K562 (cell line): ENCODE data around the gene EML6. TPM values are rescaled to one million over a fixed set of nuclear protein-coding genes. Genes with fewer than 3 reads are reported as not detected.

Source experiments
- ATAC-seq: fragments of 200-7000 bp; cut with Tn5 transposase; 3 replicates; pipeline ENCODE4 v1.9.1; 2020; ENCODE audit warnings: moderate library complexity
- BruUV-seq: library from RNA; stranded (reverse); fragments of 400-500 nt; replicated peaks from 2 replicates; lab custom pipeline; 2021; lab: Mats Ljungman, UMichigan
- CTCF ChIA-PET: fragments of 300-600 bp; formaldehyde crosslinking; extraction: SDS; loops from one replicate; lab custom pipeline; 2021; ENCODE audit warnings: low intra/inter-chr PET ratio; lab: Yijun Ruan, JAX
- POLR2A ChIA-PET: fragments of 300-600, 350-650 bp; sonication (Branson Sonifier 250); formaldehyde crosslinking; extraction: SDS; loops from one replicate; lab custom pipeline; 2021; ENCODE audit warnings: antibody characterized with exemption, inconsistent platforms; lab: Yijun Ruan, JAX
- DNase-seq, 4 experiments: peaks; one replicate each; pipeline versions ENCODE4 v3.0.0 to v3.0.0-alpha.2; 2011 to 2018; ENCODE audit warnings: low spot score in 3 of 4, mixed read lengths in 3 of 4; ENCODE audit errors: extremely low read depth in 1 of 4
- FAIRE-seq: peaks from 2 replicates; lab custom pipeline; 2011; peaks lifted over from hg19 to GRCh38; lab: Jason Lieb, UNC
- H2AFZ ChIP-seq: 2 replicates; pipeline ENCODE4 v1.6.0; 2011; ENCODE audit warnings: low read depth, low read length, control low read depth, inconsistent platforms
- H3K27ac ChIP-seq: fragments of 200-600 bp; 3 replicates; pipeline ENCODE4 v1.8.0; 2011; ENCODE audit warnings: low read depth, mild to moderate bottlenecking, control low read depth, inconsistent platforms, low read length, moderate library complexity, mixed read lengths; ENCODE audit errors: extremely low read depth
- H3K27me3 ChIP-seq, 2 experiments: fragments of 300-600 bp in 1 of 2; 2 replicates in 1 of 2; 3 replicates in 1 of 2; pipeline versions ENCODE4 v1.6.0 to v1.8.0; 2011; ENCODE audit warnings: inconsistent platforms in 2 of 2, low read length in 2 of 2, mild to moderate bottlenecking in 1 of 2, mixed read lengths in 1 of 2, moderate library complexity in 1 of 2; ENCODE audit not compliant: control insufficient read depth in 2 of 2, insufficient read depth in 2 of 2
- H3K36me3 ChIP-seq: fragments of 300-600 bp; 3 replicates; pipeline ENCODE4 v1.8.0; 2011; ENCODE audit warnings: mild to moderate bottlenecking, low read length, inconsistent platforms; ENCODE audit not compliant: control insufficient read depth, insufficient read depth
- H3K4me1 ChIP-seq, 2 experiments: fragments of 200-600 bp in 1 of 2; replicated peaks in 1 of 2; 2 replicates in 1 of 2; 3 replicates in 1 of 2; pipeline versions ENCODE4 v1.5.1 to v1.8.0; 2011; ENCODE audit warnings: inconsistent platforms in 2 of 2, low read length in 2 of 2, mild to moderate bottlenecking in 1 of 2, mixed read lengths in 1 of 2, moderate library complexity in 1 of 2; ENCODE audit not compliant: control insufficient read depth in 2 of 2, insufficient read depth in 2 of 2
- H3K4me2 ChIP-seq: 2 replicates; pipeline ENCODE4 v1.6.1; 2011; ENCODE audit warnings: low read length, control low read depth, inconsistent platforms, mixed read lengths; ENCODE audit not compliant: insufficient read depth
- H3K4me3 ChIP-seq: fragments of 200-600 bp; sonication (generic), shearing (Covaris generic); 2 replicates; pipeline ENCODE4 v1.5.1; 2016; ENCODE audit warnings: control low read depth, inconsistent platforms
- H3K79me2 ChIP-seq: fragments of 200-600 bp; 3 replicates; pipeline ENCODE4 v1.8.0; 2011; ENCODE audit warnings: low read length, inconsistent platforms; ENCODE audit not compliant: control insufficient read depth, insufficient read depth
- H3K9ac ChIP-seq, 2 experiments: 2 replicates each; pipeline versions ENCODE4 v1.6.0 to v1.6.1; 2011; ENCODE audit warnings: low read depth in 2 of 2, low read length in 2 of 2, control low read depth in 1 of 2, inconsistent platforms in 1 of 2, mild to moderate bottlenecking in 1 of 2, mixed read lengths in 1 of 2; ENCODE audit not compliant: insufficient read depth in 1 of 2
- H3K9me1 ChIP-seq: one replicate; pipeline ENCODE4 v1.6.0; 2011; ENCODE audit warnings: inconsistent platforms, mild to moderate bottlenecking, low read length, moderate library complexity; ENCODE audit not compliant: control insufficient read depth, insufficient read depth
- H3K9me3 ChIP-seq: replicated peaks from 2 replicates; pipeline ENCODE4 v1.5.1; 2011; ENCODE audit warnings: low read depth, low read length, inconsistent platforms; ENCODE audit not compliant: control insufficient read depth, insufficient read depth
- H4K20me1 ChIP-seq: replicated peaks from 2 replicates; pipeline ENCODE4 v1.6.1; 2011; ENCODE audit warnings: low read length, inconsistent platforms, mixed read lengths; ENCODE audit not compliant: control insufficient read depth, insufficient read depth
- CBX2 ChIP-seq: fragments of 200-600 bp; sonication (generic); IDR thresholded peaks from one replicate; pipeline ENCODE4 v1.6.1; 2012; ENCODE audit warnings: mild to moderate bottlenecking, low read length, inconsistent platforms; ENCODE audit not compliant: insufficient read depth, poor library complexity, severe bottlenecking
- NONO ChIP-seq, 2 experiments: fragments of 200-400 bp in 1 of 2; fragments of 450-650 bp in 1 of 2; formaldehyde crosslinking in 1 of 2; IDR thresholded peaks; 2 replicates each; pipeline ENCODE4 v1.6.1; 2017; ENCODE audit warnings: low read depth in 2 of 2, mild to moderate bottlenecking in 2 of 2, moderate library complexity in 2 of 2, low read length in 1 of 2
- ZFP91 ChIP-seq: sonication (generic); formaldehyde crosslinking; IDR thresholded peaks from 2 replicates; pipeline ENCODE4 v1.8.0; 2022; ENCODE audit warnings: mild to moderate bottlenecking, missing genetic modification reagents
- ZFX ChIP-seq: sonication (generic); formaldehyde crosslinking; IDR thresholded peaks from 2 replicates; pipeline ENCODE4 v1.8.0; 2022; ENCODE audit warnings: mild to moderate bottlenecking, missing genetic modification reagents, moderate library complexity
- ZNF253 ChIP-seq: fragments of 250-450 bp; sonication (Bioruptor Pico); conservative IDR thresholded peaks from 2 replicates; pipeline ENCODE4 v1.6.1; 2021; ENCODE audit warnings: mild to moderate bottlenecking
- ZNF407 ChIP-seq: fragments of 450-650 bp; IDR thresholded peaks from 2 replicates; pipeline ENCODE4 v1.6.1; 2016; ENCODE audit warnings: low read depth
- ZNF668 ChIP-seq: fragments of 250-450 bp; sonication (Bioruptor Pico); IDR thresholded peaks from 2 replicates; pipeline ENCODE4 v1.8.0; 2022; ENCODE audit warnings: mild to moderate bottlenecking, inconsistent platforms
- WGBS: fragments of 100-300 bp; shearing (Covaris generic); methylation state at CpG from one replicate; pipeline ENCODE4 v1.1.6; 2016; ENCODE audit warnings: low coverage, mixed read lengths; ENCODE audit not compliant: insufficient coverage; ENCODE audit errors: missing lambda C conversion rate; 5-methylcytosine and 5-hydroxymethylcytosine counted together
- in situ Hi-C: fragments of 300-500 bp; cut with MboI; formaldehyde crosslinking; loops from 4 replicates; pipeline ENCODE4 v1.15.0; 2018; ENCODE audit warnings: inconsistent platforms, mixed read lengths
- intact Hi-C: fragments of 100-400 bp; cut with micrococcal nuclease; formaldehyde crosslinking; loops from 2 replicates; pipeline ENCODE4 v1.14.2; 2022
- polyA plus RNA-seq, 8 experiments: library from polyadenylated mRNA; depleted of rRNA in 4 of 8; stranded (reverse) in 5 of 8; unstranded in 3 of 8; fragments of >200 nt; fragmentation: Nextera tagmentation in 2 of 8; fragmentation: Illumina TruSeq in 1 of 8; extraction: Ambion mirVana in 2 of 8; extraction: Trizol in 1 of 8; gene quantifications; 2 replicates each; pipeline versions ENCODE4 v1.2.1 to v1.2.3, GENCODE V29; 2011 to 2014; ENCODE audit warnings: inconsistent platforms in 1 of 8, missing spikeins in 1 of 8
- total RNA-seq, 7 experiments: library from RNA; depleted of rRNA in 6 of 7; stranded (reverse); fragments of >200 nt in 6 of 7; fragmentation: Illumina TruSeq in 2 of 7; extraction: Trizol in 2 of 7; gene quantifications; 2 replicates each; pipeline versions ENCODE4 v1.2.1 to v1.2.3, GENCODE V29; 2011 to 2021; ENCODE audit warnings: low replicate concordance in 1 of 7
- TF ChIP-seq, protein P1 (sequence below): conservative IDR thresholded peaks from 2 replicates; pipeline ENCODE4 v1.6.1; 2011; ENCODE audit warnings: low read depth, mild to moderate bottlenecking, low read length; ENCODE audit not compliant: control insufficient read depth

The EML6 gene
- total and polyA plus RNA-seq, 9 of the 15 experiments (the other 6 are each of a cell fraction or from before 2014, with no cell fraction given), result 0.07 to 0.56 (median 0.25) TPM

DNA sequence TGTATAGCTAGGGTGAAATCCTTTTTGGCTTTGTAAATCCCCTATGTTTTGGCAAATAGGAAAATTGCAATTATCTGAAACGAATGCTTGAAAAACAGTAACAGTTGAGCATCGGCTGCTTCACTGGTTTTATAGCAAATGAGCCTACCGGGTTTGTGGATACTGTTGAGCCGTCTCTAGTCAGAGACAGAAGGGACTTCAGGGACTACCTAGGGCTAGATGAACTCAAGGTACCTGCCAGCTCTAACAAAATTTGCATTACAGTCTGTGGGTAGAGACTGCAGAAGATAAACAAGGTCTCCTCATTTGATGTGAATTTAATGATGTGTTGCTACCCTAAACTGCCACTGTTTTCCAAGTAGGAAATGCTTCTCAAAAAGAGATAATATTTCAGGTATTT is 101.1 kb downstream of the EML6 start (continued):
- TF ChIP-seq ZNF407 (no peak), ZFX (CRISPR knock-in tag) (no peak)

DNA sequence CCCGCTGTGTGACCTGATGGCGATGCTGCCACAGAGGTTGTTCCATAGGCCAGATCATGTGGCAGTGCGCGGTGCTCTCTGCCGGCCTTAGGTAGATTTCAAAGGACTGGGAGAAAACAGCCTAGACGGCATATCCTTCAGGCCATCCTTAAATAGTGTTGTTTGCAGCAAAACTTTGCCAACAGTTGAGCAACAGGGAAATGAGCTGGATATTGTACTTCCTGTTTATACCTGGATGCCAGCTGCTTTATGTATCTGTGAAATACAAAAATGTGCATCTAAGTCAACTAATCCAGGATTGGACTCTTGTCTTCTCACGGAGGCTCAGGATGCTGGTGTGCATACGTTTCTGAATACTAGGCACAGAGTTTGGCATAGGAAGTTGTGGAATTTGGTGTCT is 107.1 kb downstream of the EML6 start:
- no peaks in the 10 kb centered on the region for H4K20me1 ChIP-seq
- POLR2A ChIA-PET, result no interaction called here
- no TSS peak for BruUV-seq
- TF ChIP-seq CBX2 (no peak), NONO (IDR thresholded peaks at IDR 0.05; ENCODE audit: low read depth in 2 of 2, low read length in 1 of 2) (no peak), ZNF253 (CRISPR knock-in tag) (no peak), ZNF668 (CRISPR knock-in tag) (no peak), ZFP91 (no peak)
- TF ChIP-seq, protein P1, sequence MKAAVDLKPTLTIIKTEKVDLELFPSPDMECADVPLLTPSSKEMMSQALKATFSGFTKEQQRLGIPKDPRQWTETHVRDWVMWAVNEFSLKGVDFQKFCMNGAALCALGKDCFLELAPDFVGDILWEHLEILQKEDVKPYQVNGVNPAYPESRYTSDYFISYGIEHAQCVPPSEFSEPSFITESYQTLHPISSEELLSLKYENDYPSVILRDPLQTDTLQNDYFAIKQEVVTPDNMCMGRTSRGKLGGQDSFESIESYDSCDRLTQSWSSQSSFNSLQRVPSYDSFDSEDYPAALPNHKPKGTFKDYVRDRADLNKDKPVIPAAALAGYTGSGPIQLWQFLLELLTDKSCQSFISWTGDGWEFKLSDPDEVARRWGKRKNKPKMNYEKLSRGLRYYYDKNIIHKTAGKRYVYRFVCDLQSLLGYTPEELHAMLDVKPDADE, result no peak

More for the DNA sequence above, 107.1 kb downstream of the EML6 start:
- Histone ChIP-seq H3K9me3 (no peaks in the 10 kb centered on the region), H3K27me3 (peaks cover 11 to 37% of the 10 kb centered on the region in 2 experiments), H3K36me3 (no peaks in the 10 kb centered on the region), H3K4me2 (no peak overlapping the region), H3K9me1 (no peaks in the 10 kb centered on the region), H3K4me1 (no peaks in the 10 kb centered on the region), H3K27ac (no peak overlapping the region), H3K4me3 (no peak overlapping the region), H2AFZ (no peak overlapping the region), H3K9ac (no peak overlapping the region), H3K79me2 (no peaks in the 10 kb centered on the region)
- in situ Hi-C loops (no loop called here), intact Hi-C loops (no loop called here)
- CTCF ChIA-PET, result no interaction called here
- ATAC-seq, result no peak
- 0% methylated on average over 8 of the region's 8 CpGs for WGBS
- FAIRE-seq, result no peak
- DNase-seq, result no peak
